ENCODE measurements around the gene DDAH1. TPM values are rescaled to one million over a fixed set of nuclear protein-coding genes. Genes with fewer than 3 reads are reported as not detected.

Gene DDAH1
- total and polyA plus RNA-seq, 5 donors from 2014 or later: 0.15 TPM; not detected in 4

DNA sequence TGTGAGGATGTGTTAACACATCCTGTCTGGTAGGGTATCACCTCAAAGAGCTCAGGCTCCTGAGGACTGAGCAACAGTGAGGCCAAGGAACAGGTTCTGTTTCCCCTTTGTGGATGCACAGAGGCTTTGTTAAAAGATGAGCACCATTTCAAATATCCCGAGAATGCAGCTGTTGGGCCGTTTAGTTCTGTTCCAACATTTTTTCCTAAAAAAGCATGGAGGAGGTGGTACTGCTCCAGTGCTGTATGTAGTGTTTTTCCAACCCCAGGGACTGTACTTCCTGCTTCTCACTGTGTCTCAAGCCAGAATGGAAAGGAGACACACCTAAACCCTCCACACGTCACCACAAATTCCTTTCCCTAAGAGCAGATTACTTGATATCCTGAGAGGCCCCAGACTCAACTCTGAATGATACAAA lies 134.7 kb downstream of the DDAH1 start:
- no peaks in the 10 kb centered on the region for H3K4me1 ChIP-seq (ENCODE audit: control insufficient read depth, insufficient read depth, low read length, poor library complexity, severe bottlenecking)
- no peaks in the 10 kb centered on the region for H3K36me3 ChIP-seq (ENCODE audit: control insufficient read depth, insufficient read depth, low read length)
- H3K27ac Mint-ChIP-seq: no peak overlapping the region
- DNase-seq (no peak), ATAC-seq (ENCODE audit: low read depth in 2 of 2) (no peak)
- no peak overlapping the region for H3K27ac ChIP-seq (ENCODE audit: insufficient read depth, low read length, poor library complexity, severe bottlenecking)
- peaks cover 19% of the 10 kb centered on the region for H3K27me3 Mint-ChIP-seq
- no peak overlapping the region for H3K4me3 Mint-ChIP-seq
- H3K4me1 Mint-ChIP-seq: peaks cover 0 to 2% (median 0%) of the 10 kb centered on the region in 4 donors
- H3K9me3 Mint-ChIP-seq: peaks cover 0 to 17% (median 8%) of the 10 kb centered on the region in 7 donors
- peaks cover 5% of the 10 kb centered on the region for H3K27me3 ChIP-seq (ENCODE audit: control insufficient read depth, insufficient read depth, low read length)
- no peak overlapping the region for H3K4me3 ChIP-seq (ENCODE audit: low read depth, low read length)
- H3K36me3 Mint-ChIP-seq: peaks cover 4% of the 10 kb centered on the region
- H3K9me3 ChIP-seq (ENCODE audit: control insufficient read depth in 2 of 2, low read length in 2 of 2): peaks cover 2 to 6% of the 10 kb centered on the region in 2 experiments

DNA sequence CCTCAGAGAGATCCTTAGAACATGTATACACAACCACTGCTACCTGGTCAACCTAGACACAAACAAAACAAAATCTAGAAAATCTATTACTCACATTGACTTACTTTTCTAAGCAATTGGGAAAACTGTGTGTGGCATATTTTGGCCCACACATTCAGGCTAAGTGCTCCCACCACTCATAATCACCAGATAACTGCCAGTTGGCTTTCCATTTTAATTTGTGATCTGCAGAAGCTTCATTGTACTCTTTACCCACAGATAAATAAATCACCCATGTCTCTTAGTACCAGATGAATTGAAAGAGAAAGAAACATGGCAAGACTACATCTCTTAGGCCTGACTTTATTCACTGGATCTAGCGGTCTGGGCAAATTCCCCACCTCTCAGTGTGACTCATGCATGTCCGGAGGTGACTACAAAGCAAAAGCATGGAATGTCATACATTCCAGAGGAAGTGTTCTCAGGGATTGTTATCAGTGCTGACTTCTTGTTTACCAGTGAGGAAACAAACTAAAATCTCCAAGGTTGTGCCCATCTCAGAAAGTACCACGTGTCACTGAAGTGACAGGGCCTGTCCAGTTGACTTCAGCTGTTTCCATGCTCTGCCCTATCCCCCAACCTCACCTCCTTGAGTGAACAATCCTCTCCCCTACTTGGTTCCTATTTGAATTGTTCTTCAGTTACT lies 136.1 kb downstream of the DDAH1 start:
- Mint-ChIP-seq H3K4me3 (no peak overlapping the region), H3K27ac (no peak overlapping the region), H3K27me3 (peaks cover 16% of the 10 kb centered on the region), H3K9me3 (peaks cover 0 to 14% (median 7%) of the 10 kb centered on the region in 7 donors), H3K4me1 (no peaks in the 10 kb centered on the region), H3K36me3 (peaks cover 4% of the 10 kb centered on the region)
- H3K36me3 ChIP-seq (ENCODE audit: control insufficient read depth, insufficient read depth, low read length): no peaks in the 10 kb centered on the region
- no peak overlapping the region for H3K4me3 ChIP-seq (ENCODE audit: low read depth, low read length)
- DNase-seq: no peak
- ATAC-seq (ENCODE audit: low read depth in 2 of 2): no peak
- no peaks in the 10 kb centered on the region for H3K4me1 ChIP-seq (ENCODE audit: control insufficient read depth, insufficient read depth, low read length, poor library complexity, severe bottlenecking)
- peaks cover 2 to 6% of the 10 kb centered on the region in 2 experiments for H3K9me3 ChIP-seq (ENCODE audit: control insufficient read depth in 2 of 2, low read length in 2 of 2)
- no peak overlapping the region for H3K27ac ChIP-seq (ENCODE audit: insufficient read depth, low read length, poor library complexity, severe bottlenecking)
- peaks cover 4% of the 10 kb centered on the region for H3K27me3 ChIP-seq (ENCODE audit: control insufficient read depth, insufficient read depth, low read length)

DNA sequence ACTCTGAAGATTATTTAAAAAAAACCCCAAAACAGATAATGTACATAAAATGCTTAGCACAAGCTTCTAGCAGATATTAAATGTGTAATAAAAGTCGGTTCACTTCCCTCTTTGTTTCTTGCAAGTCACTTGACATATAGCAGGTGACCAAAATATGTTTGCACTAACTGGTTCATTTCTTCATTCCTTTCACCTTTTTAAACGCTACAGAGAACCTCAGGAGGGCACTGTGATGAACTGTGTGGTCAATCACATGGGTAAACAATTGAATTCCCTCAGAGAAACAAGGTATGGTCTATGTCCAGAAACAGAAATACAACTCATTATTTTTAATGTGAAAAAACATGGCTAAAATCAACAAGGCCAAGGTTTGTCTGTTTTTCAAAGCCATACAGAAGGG lies 137.2 kb downstream of the DDAH1 start:
- Mint-ChIP-seq H3K27me3 (peaks cover 23% of the 10 kb centered on the region), H3K9me3 (peaks cover 0 to 4% (median 1%) of the 10 kb centered on the region in 7 donors), H3K27ac (no peak overlapping the region), H3K4me1 (no peaks in the 10 kb centered on the region), H3K4me3 (no peak overlapping the region), H3K36me3 (peaks cover 4% of the 10 kb centered on the region)
- H3K4me3 ChIP-seq (ENCODE audit: low read depth, low read length): no peak overlapping the region
- H3K27ac ChIP-seq (ENCODE audit: insufficient read depth, low read length, poor library complexity, severe bottlenecking): no peak overlapping the region
- ATAC-seq (ENCODE audit: low read depth in 2 of 2): no peak
- DNase-seq: no peak
- peaks cover 3% of the 10 kb centered on the region for H3K27me3 ChIP-seq (ENCODE audit: control insufficient read depth, insufficient read depth, low read length)
- no peaks in the 10 kb centered on the region for H3K4me1 ChIP-seq (ENCODE audit: control insufficient read depth, insufficient read depth, low read length, poor library complexity, severe bottlenecking)
- peaks cover 0 to 2% of the 10 kb centered on the region in 2 experiments for H3K9me3 ChIP-seq (ENCODE audit: control insufficient read depth in 2 of 2, low read length in 2 of 2)
- no peaks in the 10 kb centered on the region for H3K36me3 ChIP-seq (ENCODE audit: control insufficient read depth, insufficient read depth, low read length)

DNA sequence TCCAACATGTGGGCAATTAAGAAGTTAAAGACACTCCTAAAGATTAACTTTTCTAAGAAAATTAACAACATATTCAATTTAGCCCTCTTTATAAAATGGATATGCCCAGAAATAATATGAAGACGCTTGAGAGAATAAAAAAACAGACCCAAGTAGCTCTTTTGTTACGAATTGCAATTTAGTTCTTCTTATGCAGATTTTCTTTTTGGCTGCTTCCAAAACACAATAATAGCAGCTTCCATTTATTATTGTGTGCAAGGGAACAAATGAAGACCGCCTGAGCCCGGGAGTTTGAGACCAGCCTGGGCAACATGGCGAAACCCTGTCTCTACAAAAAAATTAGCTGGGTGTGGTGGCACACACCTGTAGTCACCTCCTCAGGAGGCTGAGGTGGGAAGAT lies 138.1 kb downstream of the DDAH1 start:
- peaks cover 0 to 4% (median 1%) of the 10 kb centered on the region in 7 donors for H3K9me3 Mint-ChIP-seq
- H3K27me3 Mint-ChIP-seq: peaks cover 23% of the 10 kb centered on the region
- H3K36me3 Mint-ChIP-seq: peaks cover 4% of the 10 kb centered on the region
- no peaks in the 10 kb centered on the region for H3K4me1 Mint-ChIP-seq
- H3K9me3 ChIP-seq (ENCODE audit: control insufficient read depth in 2 of 2, low read length in 2 of 2): no peaks in the 10 kb centered on the region
- no peak overlapping the region for H3K4me3 ChIP-seq (ENCODE audit: low read depth, low read length)
- H3K27ac ChIP-seq (ENCODE audit: insufficient read depth, low read length, poor library complexity, severe bottlenecking): no peak overlapping the region
- no peak for DNase-seq
- H3K27me3 ChIP-seq (ENCODE audit: control insufficient read depth, insufficient read depth, low read length): peaks cover 3% of the 10 kb centered on the region
- no peak overlapping the region for H3K27ac Mint-ChIP-seq
- H3K36me3 ChIP-seq (ENCODE audit: control insufficient read depth, insufficient read depth, low read length): no peaks in the 10 kb centered on the region
- no peak overlapping the region for H3K4me3 Mint-ChIP-seq
- no peaks in the 10 kb centered on the region for H3K4me1 ChIP-seq (ENCODE audit: control insufficient read depth, insufficient read depth, low read length, poor library complexity, severe bottlenecking)
- no peak for ATAC-seq (ENCODE audit: low read depth in 2 of 2)

DNA sequence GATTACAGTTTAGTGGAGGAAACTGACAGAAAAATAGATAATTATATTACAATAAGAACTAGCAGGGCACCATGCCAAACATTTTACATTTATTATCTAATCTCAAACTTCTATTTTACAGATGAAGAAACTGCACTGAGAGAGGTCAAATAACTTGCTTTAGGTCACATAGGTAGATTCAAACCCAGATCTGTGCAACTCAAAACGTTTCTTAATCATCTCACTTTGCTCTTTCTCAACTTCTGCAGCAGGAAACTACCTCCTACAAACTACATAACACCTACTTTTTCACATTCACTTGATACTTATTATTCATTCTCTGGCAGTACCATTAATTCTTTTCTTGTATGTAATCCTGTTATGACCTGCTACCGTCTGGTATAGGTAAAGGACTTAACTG lies 138.6 kb downstream of the DDAH1 start:
- peaks cover 4% of the 10 kb centered on the region for H3K36me3 Mint-ChIP-seq
- Histone ChIP-seq H3K36me3 (ENCODE audit: control insufficient read depth, insufficient read depth, low read length) (no peaks in the 10 kb centered on the region), H3K4me1 (ENCODE audit: control insufficient read depth, insufficient read depth, low read length, poor library complexity, severe bottlenecking) (no peaks in the 10 kb centered on the region), H3K4me3 (ENCODE audit: low read depth, low read length) (no peak overlapping the region), H3K27me3 (ENCODE audit: control insufficient read depth, insufficient read depth, low read length) (peaks cover 3% of the 10 kb centered on the region), H3K9me3 (ENCODE audit: control insufficient read depth in 2 of 2, low read length in 2 of 2) (no peaks in the 10 kb centered on the region), H3K27ac (ENCODE audit: insufficient read depth, low read length, poor library complexity, severe bottlenecking) (no peak overlapping the region)
- peaks cover 0 to 3% (median 0%) of the 10 kb centered on the region in 7 donors for H3K9me3 Mint-ChIP-seq
- no peak overlapping the region for H3K27ac Mint-ChIP-seq
- peaks cover 23% of the 10 kb centered on the region for H3K27me3 Mint-ChIP-seq
- no peak overlapping the region for H3K4me3 Mint-ChIP-seq
- no peaks in the 10 kb centered on the region for H3K4me1 Mint-ChIP-seq
- DNase-seq: no peak
- no peak for ATAC-seq (ENCODE audit: low read depth in 2 of 2)

DNA sequence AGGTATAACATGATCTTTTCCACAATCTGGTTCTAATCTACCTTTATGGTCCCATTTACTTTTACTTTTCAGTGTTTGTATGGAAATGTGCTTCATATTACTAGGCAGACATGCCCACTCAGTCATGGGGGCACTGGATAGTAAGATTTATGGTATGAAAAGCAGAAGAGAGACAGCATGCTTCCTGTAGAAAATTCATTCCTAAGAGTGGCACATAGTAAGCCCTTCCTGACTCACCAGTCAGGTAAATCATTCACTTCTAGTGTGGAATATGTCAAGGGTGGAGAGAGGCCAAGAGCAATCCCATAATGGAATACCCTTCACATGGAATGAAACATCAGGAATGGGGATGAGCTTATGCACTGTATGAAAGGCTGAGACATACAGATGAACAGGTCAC lies 139.0 kb downstream of the DDAH1 start:
- Histone ChIP-seq H3K4me1 (ENCODE audit: control insufficient read depth, insufficient read depth, low read length, poor library complexity, severe bottlenecking) (no peaks in the 10 kb centered on the region), H3K4me3 (ENCODE audit: low read depth, low read length) (no peak overlapping the region), H3K9me3 (ENCODE audit: control insufficient read depth in 2 of 2, low read length in 2 of 2) (no peaks in the 10 kb centered on the region), H3K27ac (ENCODE audit: insufficient read depth, low read length, poor library complexity, severe bottlenecking) (no peak overlapping the region), H3K27me3 (ENCODE audit: control insufficient read depth, insufficient read depth, low read length) (peaks cover 3% of the 10 kb centered on the region), H3K36me3 (ENCODE audit: control insufficient read depth, insufficient read depth, low read length) (no peaks in the 10 kb centered on the region)
- H3K27ac Mint-ChIP-seq: no peak overlapping the region
- H3K4me1 Mint-ChIP-seq: no peaks in the 10 kb centered on the region
- DNase-seq (no peak), ATAC-seq (ENCODE audit: low read depth in 2 of 2) (no peak)
- peaks cover 4% of the 10 kb centered on the region for H3K36me3 Mint-ChIP-seq
- H3K27me3 Mint-ChIP-seq: peaks cover 23% of the 10 kb centered on the region
- no peak overlapping the region for H3K4me3 Mint-ChIP-seq
- H3K9me3 Mint-ChIP-seq: peaks cover 0 to 2% (median 0%) of the 10 kb centered on the region in 7 donors

DNA sequence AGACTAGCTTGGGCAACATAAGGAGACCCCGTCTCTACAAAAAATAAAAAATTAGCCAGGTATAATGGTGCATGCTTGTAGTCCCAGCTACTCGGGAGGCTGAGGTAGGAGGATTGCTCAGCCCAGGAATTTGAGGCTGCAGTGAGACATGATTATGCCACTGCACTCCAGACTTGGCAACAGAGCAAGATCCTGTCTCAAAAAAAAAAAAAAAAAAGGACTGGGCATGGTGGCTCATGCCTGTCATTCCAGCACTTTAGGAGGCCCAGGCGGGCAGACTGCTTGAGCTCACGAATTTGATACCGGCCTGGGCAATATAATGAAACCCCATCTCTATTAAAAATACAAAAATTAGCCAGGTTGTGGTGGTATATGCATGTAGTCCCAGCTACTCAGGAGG lies 141.2 kb downstream of the DDAH1 start:
- Histone ChIP-seq H3K4me1 (ENCODE audit: control insufficient read depth, insufficient read depth, low read length, poor library complexity, severe bottlenecking) (no peaks in the 10 kb centered on the region), H3K4me3 (ENCODE audit: low read depth, low read length) (no peak overlapping the region), H3K36me3 (ENCODE audit: control insufficient read depth, insufficient read depth, low read length) (no peaks in the 10 kb centered on the region), H3K9me3 (ENCODE audit: control insufficient read depth in 2 of 2, low read length in 2 of 2) (no peaks in the 10 kb centered on the region), H3K27ac (ENCODE audit: insufficient read depth, low read length, poor library complexity, severe bottlenecking) (no peak overlapping the region), H3K27me3 (ENCODE audit: control insufficient read depth, insufficient read depth, low read length) (peaks cover under 1% of the 10 kb centered on the region)
- no peaks in the 10 kb centered on the region for H3K9me3 Mint-ChIP-seq
- H3K27me3 Mint-ChIP-seq: peaks cover 34% of the 10 kb centered on the region
- no peaks in the 10 kb centered on the region for H3K36me3 Mint-ChIP-seq
- ATAC-seq (ENCODE audit: low read depth in 2 of 2) (no peak), DNase-seq (no peak)
- no peak overlapping the region for H3K27ac Mint-ChIP-seq
- no peak overlapping the region for H3K4me3 Mint-ChIP-seq
- no peaks in the 10 kb centered on the region for H3K4me1 Mint-ChIP-seq

DNA sequence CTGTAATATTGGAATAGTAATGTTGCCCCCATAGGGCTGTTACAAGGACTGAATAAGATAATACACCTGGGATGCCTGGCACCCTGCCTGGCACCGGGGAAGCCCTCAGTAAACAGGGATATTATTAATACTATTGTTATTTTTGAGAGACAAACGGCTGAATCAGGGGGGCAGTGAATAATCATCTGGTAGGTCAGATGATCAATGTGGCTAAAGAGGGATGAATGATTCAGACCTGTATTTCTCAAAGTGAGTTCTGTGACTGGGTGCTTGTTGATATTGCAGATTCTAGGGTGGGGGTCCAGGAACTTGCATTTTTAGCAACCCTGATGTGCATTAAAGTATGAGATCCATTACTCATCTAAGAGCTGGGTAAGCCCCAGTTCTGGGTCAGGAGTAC lies 142.3 kb downstream of the DDAH1 start:
- Mint-ChIP-seq H3K27ac (no peak overlapping the region), H3K9me3 (no peaks in the 10 kb centered on the region), H3K4me1 (no peaks in the 10 kb centered on the region), H3K4me3 (no peak overlapping the region), H3K36me3 (no peaks in the 10 kb centered on the region), H3K27me3 (peaks cover 36% of the 10 kb centered on the region)
- Histone ChIP-seq H3K4me1 (ENCODE audit: control insufficient read depth, insufficient read depth, low read length, poor library complexity, severe bottlenecking) (no peaks in the 10 kb centered on the region), H3K4me3 (ENCODE audit: low read depth, low read length) (no peak overlapping the region), H3K9me3 (ENCODE audit: control insufficient read depth in 2 of 2, low read length in 2 of 2) (no peaks in the 10 kb centered on the region), H3K27me3 (ENCODE audit: control insufficient read depth, insufficient read depth, low read length) (no peaks in the 10 kb centered on the region), H3K27ac (ENCODE audit: insufficient read depth, low read length, poor library complexity, severe bottlenecking) (no peak overlapping the region), H3K36me3 (ENCODE audit: control insufficient read depth, insufficient read depth, low read length) (no peaks in the 10 kb centered on the region)
- DNase-seq (no peak), ATAC-seq (ENCODE audit: low read depth in 2 of 2) (no peak)

Measured in CD4-positive, CD25-positive, alpha-beta regulatory T cell (primary cell).